ENCODE measurements around the gene PARN.

GRCh38 chr16:14523632-14524031 is 106.4 kb downstream of the PARN start:
- TF ChIP-seq CTCF (IDR thresholded peaks at IDR 0.05; ENCODE audit: low read length) (no peak), EZH2 (optimal IDR thresholded peaks at IDR 0.05; ENCODE audit: low read depth, low read length) (no peak), EZH2phosphoT487 (IDR thresholded peaks at IDR 0.05; ENCODE audit: low read length) (no peak)

Data from MM.1S (cell line).